Skeletal muscle tissue (tissue), 4 donors: ENCODE measurements around the gene MARCHF10. TPM values are rescaled to one million over a fixed set of nuclear protein-coding genes. Genes with fewer than 3 reads are reported as not detected.
"Not testable (repeated sequence)": the region's sequence is repeated elsewhere in the genome, so short reads cannot be mapped to it uniquely, and the experiment has no call there.

Experiments used
- H3K27ac ChIP-seq: one replicate; pipeline ENCODE4 v1.7.0; 2013; ENCODE audit warnings: mild to moderate bottlenecking, low read depth, low read length, inconsistent platforms
- H3K27me3 ChIP-seq, 3 donors: one replicate each; pipeline ENCODE4 v1.7.0; 2013; ENCODE audit warnings: low read length in 3 of 3; ENCODE audit not compliant: control insufficient read depth in 3 of 3, insufficient read depth in 3 of 3
- H3K36me3 ChIP-seq, 3 donors: one replicate each; pipeline ENCODE4 v1.7.0; 2013; ENCODE audit warnings: low read length in 3 of 3; ENCODE audit not compliant: control insufficient read depth in 3 of 3, insufficient read depth in 3 of 3
- H3K4me1 ChIP-seq, 3 donors: one replicate each; pipeline ENCODE4 v1.7.0; 2013; ENCODE audit warnings: low read length in 3 of 3, mild to moderate bottlenecking in 3 of 3; ENCODE audit not compliant: control insufficient read depth in 3 of 3, insufficient read depth in 3 of 3
- H3K4me3 ChIP-seq, 3 donors: one replicate each; pipeline ENCODE4 v1.7.0; 2013; ENCODE audit warnings: low read length in 3 of 3
- H3K9ac ChIP-seq, 3 donors: one replicate each; pipeline ENCODE4 v1.7.0; 2013; ENCODE audit warnings: low read length in 3 of 3, mild to moderate bottlenecking in 3 of 3, moderate library complexity in 2 of 3, low read depth in 1 of 3
- H3K9me3 ChIP-seq, 3 donors: one replicate each; pipeline ENCODE4 v1.7.0; 2013; ENCODE audit warnings: low read length in 3 of 3; ENCODE audit not compliant: control insufficient read depth in 3 of 3
- total RNA-seq: library from RNA; depleted of rRNA; stranded (reverse); fragments of >200 nt; gene quantifications from one replicate; pipeline ENCODE4 v1.2.3, GENCODE V29; 2014
- donor health status: Osteomylitis.

MARCHF10 gene
- total RNA-seq, 1 donor from 2014 or later: not detected

DNA sequence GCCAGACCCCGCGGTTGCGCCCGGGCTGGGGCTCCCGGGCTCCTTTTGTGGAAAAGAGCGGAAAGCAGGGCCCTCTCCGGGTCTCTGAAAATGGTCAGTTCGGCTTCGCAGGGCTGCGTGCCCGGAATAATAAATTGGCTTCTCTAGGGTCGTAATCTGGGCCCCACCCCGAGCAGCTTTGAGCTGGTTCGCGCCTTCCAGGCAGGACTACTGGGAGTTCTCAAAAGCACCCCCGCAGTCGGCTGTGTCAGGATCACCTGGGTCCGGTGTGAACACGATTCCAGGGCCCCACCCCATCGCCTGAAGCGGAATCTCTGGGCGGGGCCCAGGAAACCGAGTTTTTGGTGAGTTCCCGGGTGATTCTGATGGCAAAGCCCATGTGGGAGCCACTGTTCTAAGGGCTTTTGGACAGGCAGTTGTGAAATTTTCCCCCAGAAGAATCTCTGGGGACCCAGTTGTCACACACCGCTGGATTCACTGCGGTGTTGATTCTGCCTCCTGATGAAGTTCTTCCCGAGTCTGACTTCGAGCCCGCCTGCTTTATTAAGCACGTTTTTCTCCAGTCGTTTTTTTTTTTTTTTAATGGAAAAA, 103.6 kb downstream of the MARCHF10 start:
- peak overlapping the region in 2 of 3 donors; percentile 14 to 40 for H3K9ac ChIP-seq
- peak overlapping the region; percentile 22 to 60 (median 43) for H3K4me3 ChIP-seq
- peaks cover 0 to 2% (median 0%) of the 10 kb centered on the region in 3 donors for H3K9me3 ChIP-seq
- H3K27me3 ChIP-seq: peaks cover 3 to 30% (median 14%) of the 10 kb centered on the region in 3 donors
- no peaks in the 10 kb centered on the region for H3K36me3 ChIP-seq
- H3K27ac ChIP-seq: peak overlapping the region; percentile 8
- H3K4me1 ChIP-seq: peaks cover 4 to 16% (median 12%) of the 10 kb centered on the region in 3 donors

DNA sequence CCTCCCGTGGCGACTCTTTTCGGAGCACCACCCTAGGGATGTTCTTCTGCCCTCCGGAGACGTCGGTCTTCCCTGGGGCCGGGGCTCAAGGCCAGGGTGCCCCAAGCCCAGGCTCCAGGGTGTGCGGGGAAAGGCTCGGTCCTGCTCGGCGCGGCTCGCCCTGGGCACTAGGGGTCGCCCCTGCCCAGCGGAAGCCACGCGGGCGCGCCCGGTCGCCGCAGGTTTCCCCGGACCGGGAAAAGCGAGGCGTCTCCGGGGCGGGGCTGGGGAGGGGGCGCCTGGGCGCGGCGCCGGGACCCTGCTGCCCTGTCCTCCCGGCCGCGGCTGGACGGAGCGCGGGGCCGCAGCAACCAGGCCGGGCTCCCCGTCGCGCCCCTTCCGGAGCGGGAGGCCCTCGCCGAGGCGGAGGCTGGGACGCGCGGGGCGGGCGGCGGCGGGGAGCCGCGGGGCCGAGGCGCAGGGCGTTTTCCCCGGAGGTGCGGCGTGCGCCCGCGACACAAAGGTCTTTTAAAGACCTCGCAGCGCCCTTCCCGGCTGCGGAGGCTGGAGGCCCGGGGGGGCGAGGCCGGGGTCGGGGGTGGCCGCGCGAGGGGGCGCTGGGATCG, 104.2 kb downstream of the MARCHF10 start:
- Histone ChIP-seq H3K27me3 (peaks cover 3 to 30% (median 14%) of the 10 kb centered on the region in 3 donors), H3K36me3 (no peaks in the 10 kb centered on the region), H3K4me1 (peaks cover 4 to 16% (median 12%) of the 10 kb centered on the region in 3 donors), H3K27ac (peak overlapping the region; percentile 8), H3K9ac (peak overlapping the region in 1 of 3 donors; percentile 40), H3K4me3 (peak overlapping the region; percentile 43 to 61 (median 60)), H3K9me3 (peaks cover 0 to 2% (median 0%) of the 10 kb centered on the region in 3 donors)

DNA sequence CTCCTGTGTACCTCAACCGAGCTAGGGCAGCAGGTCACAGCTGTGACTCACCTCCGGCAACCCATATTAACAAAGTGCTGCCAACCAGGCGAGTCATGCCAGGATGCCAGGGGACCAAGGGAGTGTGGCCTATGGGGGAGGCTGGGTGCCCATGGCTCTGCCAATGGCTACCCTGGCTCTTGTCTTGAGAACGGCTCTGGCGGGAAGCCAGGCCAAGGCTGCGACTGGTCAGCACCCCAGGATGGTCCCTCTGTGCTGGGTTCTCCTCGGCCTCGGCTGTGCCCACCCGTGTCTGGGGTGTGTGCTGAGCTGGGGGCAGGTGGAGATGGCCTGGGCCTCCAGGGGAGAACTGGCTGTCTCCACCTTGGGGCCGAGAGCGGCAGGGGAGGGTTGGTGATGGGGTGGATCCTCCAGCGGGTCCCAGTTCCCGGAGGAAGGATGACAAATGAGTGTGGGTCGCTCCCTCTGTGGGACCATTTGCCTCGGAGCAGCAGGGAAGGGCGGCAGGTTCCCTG, 104.8 kb downstream of the MARCHF10 start:
- H3K9ac ChIP-seq: peak overlapping the region in 1 of 3 donors; percentile 40

DNA sequence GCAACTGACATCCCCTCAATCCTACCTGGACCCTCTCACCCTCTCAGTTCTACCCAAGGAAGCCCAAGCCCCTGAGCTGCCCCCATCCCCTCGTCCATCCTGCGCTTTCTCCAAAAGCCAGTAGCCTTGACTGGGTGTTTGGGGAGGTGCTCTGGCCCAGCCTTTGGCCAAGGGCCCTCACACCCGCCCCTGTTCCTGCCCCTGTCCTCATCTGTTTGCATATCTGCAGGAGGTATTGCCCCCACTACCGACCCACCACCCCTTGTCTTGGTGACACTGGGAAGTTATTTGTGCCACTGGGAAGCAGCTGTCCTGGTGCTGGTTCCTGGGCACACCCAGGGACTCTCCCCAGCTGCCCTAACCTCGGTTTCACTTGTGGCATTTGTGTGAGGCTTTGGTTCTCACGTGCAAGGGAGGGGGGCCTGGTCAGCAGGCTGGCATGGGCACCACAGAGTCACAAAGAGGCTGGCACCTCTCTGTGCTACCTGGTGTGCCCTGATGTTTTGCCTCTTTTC, 105.3 kb downstream of the MARCHF10 start:
- Histone ChIP-seq H3K27ac (no peak overlapping the region), H3K27me3 (peaks cover 3 to 30% (median 14%) of the 10 kb centered on the region in 3 donors), H3K36me3 (no peaks in the 10 kb centered on the region), H3K9ac (no peak overlapping the region), H3K4me1 (peaks cover 4 to 16% (median 12%) of the 10 kb centered on the region in 3 donors), H3K4me3 (no peak overlapping the region), H3K9me3 (no peaks in the 10 kb centered on the region)

More for the DNA sequence above, 104.8 kb downstream of the MARCHF10 start:
- Histone ChIP-seq H3K36me3 (no peaks in the 10 kb centered on the region), H3K4me3 (peak overlapping the region in 2 of 3 donors; percentile 7 to 27), H3K9me3 (no peaks in the 10 kb centered on the region), H3K27ac (no peak overlapping the region), H3K4me1 (peaks cover 4 to 16% (median 12%) of the 10 kb centered on the region in 3 donors), H3K27me3 (peaks cover 3 to 30% (median 14%) of the 10 kb centered on the region in 3 donors)

DNA sequence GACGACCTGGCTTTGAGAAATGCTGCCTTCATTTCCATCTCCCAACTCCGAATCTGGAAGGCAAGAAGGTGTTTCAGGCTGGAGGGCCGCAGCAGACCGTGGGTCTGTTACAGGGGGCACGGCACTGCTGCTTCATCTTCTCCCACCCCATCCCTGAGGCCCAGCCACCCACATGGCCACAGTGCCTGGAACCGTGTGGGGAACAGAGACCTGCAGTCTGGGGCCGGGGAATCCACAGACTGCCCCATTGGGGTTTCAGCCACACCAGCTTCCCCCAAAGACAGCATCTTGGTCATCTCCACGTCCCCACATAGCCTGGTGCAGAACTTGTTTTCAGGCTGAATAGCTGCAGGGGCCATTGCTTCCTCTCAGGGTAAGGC, 106.4 kb downstream of the MARCHF10 start:
- Histone ChIP-seq H3K36me3 (no peaks in the 10 kb centered on the region), H3K4me3 (no peak overlapping the region), H3K27ac (no peak overlapping the region), H3K9ac (no peak overlapping the region), H3K4me1 (peaks cover 10 to 16% (median 15%) of the 10 kb centered on the region in 3 donors), H3K9me3 (no peaks in the 10 kb centered on the region), H3K27me3 (peaks cover 3 to 29% (median 14%) of the 10 kb centered on the region in 3 donors)

DNA sequence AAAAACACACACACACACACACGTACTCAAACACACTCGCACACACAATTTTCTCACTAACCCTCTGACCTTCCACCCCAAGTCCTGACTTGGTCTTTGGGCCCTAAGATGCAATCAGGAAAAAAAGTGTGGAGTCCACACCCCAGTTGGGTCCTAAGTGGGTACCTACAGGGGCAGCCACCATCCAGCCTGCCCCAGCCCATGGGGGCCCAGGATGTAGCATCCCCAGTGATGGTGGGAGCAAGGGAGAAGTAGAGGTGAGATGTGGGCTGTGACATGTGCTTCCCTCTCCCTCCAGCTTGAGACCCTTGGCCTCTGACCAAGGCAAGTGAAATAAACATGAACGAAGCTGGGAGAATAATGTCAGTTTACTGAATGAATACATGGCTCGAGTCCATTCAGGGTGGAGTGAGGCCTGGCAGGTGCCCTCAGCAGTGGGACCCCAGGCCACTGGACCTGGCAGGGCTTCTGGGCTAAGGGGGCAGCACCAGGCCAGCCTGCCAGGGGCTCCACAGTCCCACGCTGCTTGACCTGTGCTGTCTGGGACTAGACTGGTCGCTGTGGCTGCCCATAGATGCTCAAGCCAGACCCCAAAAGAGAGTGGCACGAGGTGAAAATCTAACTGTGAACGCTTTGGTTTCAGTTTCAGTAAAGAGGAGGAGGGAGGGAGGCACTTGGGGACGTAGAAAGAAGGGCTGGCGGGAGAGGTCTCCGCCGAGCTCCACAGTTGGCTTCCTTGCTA, 107.0 kb downstream of the MARCHF10 start:
- peaks cover 10 to 16% (median 16%) of the 10 kb centered on the region in 3 donors for H3K4me1 ChIP-seq
- H3K9ac ChIP-seq: no peak overlapping the region
- no peak overlapping the region for H3K4me3 ChIP-seq
- H3K36me3 ChIP-seq: no peaks in the 10 kb centered on the region
- no peaks in the 10 kb centered on the region for H3K9me3 ChIP-seq
- H3K27ac ChIP-seq: no peak overlapping the region
- H3K27me3 ChIP-seq: peaks cover 3 to 25% (median 14%) of the 10 kb centered on the region in 3 donors

DNA sequence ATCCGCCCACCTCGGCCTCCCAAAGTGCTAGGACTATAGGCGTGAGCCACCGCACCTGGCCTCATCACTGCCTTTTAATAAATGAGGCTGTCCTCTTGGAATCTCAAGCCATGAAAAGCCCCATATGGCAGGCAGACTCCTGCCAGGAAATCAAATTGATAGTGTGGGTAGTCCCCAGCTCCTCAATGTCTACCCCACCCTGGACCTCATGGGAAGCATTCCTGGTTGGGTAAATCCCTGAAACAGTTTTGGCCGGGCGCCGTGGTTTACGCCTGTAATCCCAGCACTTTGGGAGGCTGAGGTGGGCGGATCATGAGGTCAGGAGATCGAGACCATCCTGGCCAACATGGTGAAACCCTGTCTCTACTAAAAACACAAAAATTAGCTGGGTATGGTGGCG, 109.7 kb downstream of the MARCHF10 start:
- H3K9me3 ChIP-seq, H3K27ac ChIP-seq, H3K4me3 ChIP-seq, H3K9ac ChIP-seq, H3K36me3 ChIP-seq: not testable (repeated sequence)
- H3K27me3 ChIP-seq: peaks cover 3 to 14% (median 8%) of the 10 kb centered on the region in 3 donors
- H3K4me1 ChIP-seq: peaks cover 2 to 15% (median 8%) of the 10 kb centered on the region in 3 donors

DNA sequence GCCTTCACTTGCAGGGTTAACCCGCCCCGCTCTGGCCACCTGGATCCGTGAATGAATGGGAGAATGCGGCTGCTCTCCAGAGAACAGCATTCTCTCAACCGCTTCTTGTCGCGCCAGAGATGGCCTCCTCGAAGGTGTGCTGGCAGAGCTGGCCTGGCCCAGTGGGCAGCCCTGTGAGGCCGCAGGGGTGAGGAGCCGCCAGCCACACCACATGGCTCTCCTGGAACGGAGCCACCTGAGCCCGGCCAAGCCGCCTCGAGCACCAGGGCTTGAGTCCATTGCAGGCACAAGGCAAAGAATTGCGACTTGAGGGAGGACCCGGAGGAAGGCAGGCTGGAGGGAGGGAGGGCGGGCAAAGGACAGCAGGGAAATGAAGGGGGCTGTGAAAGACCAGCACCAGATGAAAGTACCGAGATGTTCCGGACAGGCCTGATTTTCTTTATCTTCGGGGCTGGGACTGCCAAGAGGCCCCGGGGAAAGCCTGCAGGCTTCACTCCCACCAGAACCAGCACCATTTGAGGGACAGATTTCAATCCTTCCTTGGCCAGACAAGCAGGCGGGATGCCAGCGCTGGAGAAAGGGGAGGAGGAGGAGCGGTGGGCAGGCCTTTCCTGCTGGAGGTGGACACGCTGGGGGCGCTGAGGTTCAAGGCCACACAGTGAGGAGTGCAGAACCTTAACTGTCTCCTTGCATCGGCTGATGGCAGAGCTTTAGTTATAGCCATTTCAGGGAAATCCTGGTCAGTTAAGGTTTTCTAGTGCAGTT, 111.2 kb downstream of the MARCHF10 start:
- no peak overlapping the region for H3K9ac ChIP-seq
- no peak overlapping the region for H3K4me3 ChIP-seq
- H3K36me3 ChIP-seq: no peaks in the 10 kb centered on the region
- peaks cover 0 to 3% (median 0%) of the 10 kb centered on the region in 3 donors for H3K27me3 ChIP-seq
- no peaks in the 10 kb centered on the region for H3K9me3 ChIP-seq
- no peak overlapping the region for H3K27ac ChIP-seq
- peaks cover 0 to 12% (median 6%) of the 10 kb centered on the region in 3 donors for H3K4me1 ChIP-seq

DNA sequence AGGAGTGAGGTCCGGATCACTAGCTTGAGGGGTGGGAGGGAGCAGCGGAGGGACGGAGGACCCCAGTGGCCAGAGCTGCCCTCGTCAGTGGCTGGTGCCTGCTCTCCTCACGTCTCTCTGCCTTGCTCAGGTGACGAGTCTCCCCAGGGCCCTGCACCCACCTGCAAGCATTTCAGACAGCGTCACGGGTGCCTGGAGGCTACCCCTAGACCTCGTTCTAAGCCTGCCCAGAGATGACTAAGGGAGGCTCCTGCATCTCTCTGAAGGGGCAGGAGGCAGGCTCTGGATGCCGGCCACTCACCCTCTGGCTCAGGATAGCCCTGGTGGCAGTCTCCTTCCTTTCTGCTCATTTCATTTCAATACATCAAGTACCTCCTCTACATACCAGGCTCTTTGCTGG, 111.9 kb downstream of the MARCHF10 start:
- Histone ChIP-seq H3K36me3 (no peaks in the 10 kb centered on the region), H3K9me3 (no peaks in the 10 kb centered on the region), H3K27ac (no peak overlapping the region), H3K4me3 (no peak overlapping the region), H3K4me1 (peaks cover 0 to 12% (median 6%) of the 10 kb centered on the region in 3 donors), H3K9ac (no peak overlapping the region), H3K27me3 (no peaks in the 10 kb centered on the region)
